Stimulated activated naive CD8-positive, alpha-beta T cell treated with anti-CD3 and anti-CD28 coated beads, Interleukin-15, Interleukin-2, amounts not matched to agents 100 ng/mL and 50 ng/mL, for 24 hours (primary cell): ENCODE data around the gene VNN1.
"Not testable (repeated sequence)": the region's sequence is repeated elsewhere in the genome, so short reads cannot be mapped to it uniquely, and the experiment has no call there.

Source experiments
- H3K27ac Mint-ChIP-seq: one replicate; pipeline ENCODE4 v1.8.0; 2021; ENCODE audit warnings: mild to moderate bottlenecking, mixed read lengths
- H3K27me3 Mint-ChIP-seq: one replicate; pipeline ENCODE4 v1.8.0; 2021; ENCODE audit warnings: mixed read lengths
- H3K36me3 Mint-ChIP-seq: one replicate; pipeline ENCODE4 v1.8.0; 2021; ENCODE audit warnings: low read depth, mixed read lengths
- H3K4me1 Mint-ChIP-seq: one replicate; pipeline ENCODE4 v1.8.0; 2021; ENCODE audit warnings: low read depth, mixed read lengths
- H3K4me3 Mint-ChIP-seq: one replicate; pipeline ENCODE4 v1.8.0; 2021; ENCODE audit warnings: mild to moderate bottlenecking, mixed read lengths
- H3K9me3 Mint-ChIP-seq: one replicate; pipeline ENCODE4 v1.8.0; 2021; ENCODE audit warnings: mixed read lengths

Gene VNN1

GRCh38 chr6:132708002-132708401, 5.9 kb downstream of the VNN1 start:
- Mint-ChIP-seq H3K9me3 (peaks cover 16% of the 10 kb centered on the region), H3K27ac (no peak overlapping the region), H3K27me3 (peaks cover 33% of the 10 kb centered on the region), H3K4me1 (no peaks in the 10 kb centered on the region), H3K4me3 (no peak overlapping the region), H3K36me3 (peaks cover 6% of the 10 kb centered on the region)

- H3K36me3 Mint-ChIP-seq, H3K4me3 Mint-ChIP-seq, H3K27ac Mint-ChIP-seq, H3K4me1 Mint-ChIP-seq: not testable (repeated sequence)
- H3K27me3 Mint-ChIP-seq: peaks cover 34% of the 10 kb centered on the region
- H3K9me3 Mint-ChIP-seq: peaks cover 16% of the 10 kb centered on the region
These were observed 7.1 kb downstream of the VNN1 start for GRCh38 chr6:132706756-132707155.

- Mint-ChIP-seq H3K9me3 (peaks cover 16% of the 10 kb centered on the region), H3K36me3 (peaks cover 6% of the 10 kb centered on the region), H3K27me3 (peaks cover 38% of the 10 kb centered on the region), H3K4me1 (no peaks in the 10 kb centered on the region), H3K4me3 (no peak overlapping the region), H3K27ac (no peak overlapping the region)
These were observed 9.9 kb downstream of the VNN1 start for GRCh38 chr6:132703936-132704335.

GRCh38 chr6:132698608-132699007, 15.2 kb downstream of the VNN1 start:
- Mint-ChIP-seq H3K36me3 (peaks cover 10% of the 10 kb centered on the region), H3K4me3 (no peak overlapping the region), H3K27me3 (peaks cover 20% of the 10 kb centered on the region), H3K27ac (no peak overlapping the region), H3K4me1 (no peaks in the 10 kb centered on the region), H3K9me3 (peaks cover 14% of the 10 kb centered on the region)

- Mint-ChIP-seq H3K4me3 (no peak overlapping the region), H3K36me3 (peaks cover 10% of the 10 kb centered on the region), H3K9me3 (peaks cover 11% of the 10 kb centered on the region), H3K27ac (no peak overlapping the region), H3K27me3 (peaks cover 12% of the 10 kb centered on the region), H3K4me1 (no peaks in the 10 kb centered on the region)
These were observed 18.1 kb downstream of the VNN1 start for GRCh38 chr6:132695773-132696172.

- no peak overlapping the region for H3K4me3 Mint-ChIP-seq
- no peak overlapping the region for H3K27ac Mint-ChIP-seq
- peaks cover 30% of the 10 kb centered on the region for H3K27me3 Mint-ChIP-seq
- peaks cover 10% of the 10 kb centered on the region for H3K36me3 Mint-ChIP-seq
- peaks cover 11% of the 10 kb centered on the region for H3K9me3 Mint-ChIP-seq
- H3K4me1 Mint-ChIP-seq: no peaks in the 10 kb centered on the region
These were observed 20.4 kb downstream of the VNN1 start for GRCh38 chr6:132693478-132693877.

GRCh38 chr6:132690678-132691077, 23.2 kb downstream of the VNN1 start:
- no peak overlapping the region for H3K27ac Mint-ChIP-seq
- H3K4me1 Mint-ChIP-seq: no peaks in the 10 kb centered on the region
- H3K4me3 Mint-ChIP-seq: no peak overlapping the region

GRCh38 chr6:132687306-132687705, 26.5 kb downstream of the VNN1 start:
- Mint-ChIP-seq H3K27ac (no peak overlapping the region), H3K4me1 (no peaks in the 10 kb centered on the region), H3K9me3 (no peaks in the 10 kb centered on the region), H3K27me3 (peaks cover 37% of the 10 kb centered on the region), H3K36me3 (no peaks in the 10 kb centered on the region), H3K4me3 (no peak overlapping the region)

More at GRCh38 chr6:132690678-132691077, 23.2 kb downstream of the VNN1 start:
- Mint-ChIP-seq H3K9me3 (peaks cover 1% of the 10 kb centered on the region), H3K27me3 (peaks cover 43% of the 10 kb centered on the region), H3K36me3 (peaks cover 2% of the 10 kb centered on the region)

GRCh38 chr6:132686531-132686930, 27.3 kb downstream of the VNN1 start:
- Mint-ChIP-seq H3K9me3 (no peaks in the 10 kb centered on the region), H3K27ac (no peak overlapping the region), H3K4me3 (no peak overlapping the region), H3K36me3 (no peaks in the 10 kb centered on the region), H3K27me3 (peaks cover 37% of the 10 kb centered on the region), H3K4me1 (no peaks in the 10 kb centered on the region)

- Mint-ChIP-seq H3K36me3 (no peaks in the 10 kb centered on the region), H3K9me3 (no peaks in the 10 kb centered on the region), H3K27ac (no peak overlapping the region), H3K4me3 (no peak overlapping the region), H3K27me3 (peaks cover 26% of the 10 kb centered on the region), H3K4me1 (no peaks in the 10 kb centered on the region)
These were observed 28.8 kb downstream of the VNN1 start for GRCh38 chr6:132685009-132685408.

GRCh38 chr6:132684272-132684671, 29.6 kb downstream of the VNN1 start:
- peaks cover 18% of the 10 kb centered on the region for H3K27me3 Mint-ChIP-seq
- H3K4me3 Mint-ChIP-seq: no peak overlapping the region
- H3K4me1 Mint-ChIP-seq: no peaks in the 10 kb centered on the region
- H3K9me3 Mint-ChIP-seq: no peaks in the 10 kb centered on the region
- no peaks in the 10 kb centered on the region for H3K36me3 Mint-ChIP-seq
- H3K27ac Mint-ChIP-seq: no peak overlapping the region

- H3K27ac Mint-ChIP-seq: no peak overlapping the region
- no peaks in the 10 kb centered on the region for H3K9me3 Mint-ChIP-seq
- peaks cover 16% of the 10 kb centered on the region for H3K27me3 Mint-ChIP-seq
These were observed 30.3 kb downstream of the VNN1 start for GRCh38 chr6:132683543-132683942.

GRCh38 chr6:132679094-132679493, 34.8 kb downstream of the VNN1 start:
- not testable (repeated sequence) for H3K4me3 Mint-ChIP-seq, H3K4me1 Mint-ChIP-seq, H3K27ac Mint-ChIP-seq, H3K36me3 Mint-ChIP-seq, H3K9me3 Mint-ChIP-seq
- H3K27me3 Mint-ChIP-seq: peaks cover 11% of the 10 kb centered on the region

More at GRCh38 chr6:132683543-132683942, 30.3 kb downstream of the VNN1 start:
- H3K4me1 Mint-ChIP-seq: no peaks in the 10 kb centered on the region
- no peak overlapping the region for H3K4me3 Mint-ChIP-seq
- H3K36me3 Mint-ChIP-seq: no peaks in the 10 kb centered on the region

GRCh38 chr6:132675749-132676148, 38.1 kb downstream of the VNN1 start:
- H3K4me3 Mint-ChIP-seq: no peak overlapping the region
- H3K27me3 Mint-ChIP-seq: peaks cover 11% of the 10 kb centered on the region
- H3K36me3 Mint-ChIP-seq: no peaks in the 10 kb centered on the region
- H3K4me1 Mint-ChIP-seq: no peaks in the 10 kb centered on the region
- H3K27ac Mint-ChIP-seq: no peak overlapping the region
- H3K9me3 Mint-ChIP-seq: no peaks in the 10 kb centered on the region

GRCh38 chr6:132675002-132675401, 38.9 kb downstream of the VNN1 start:
- Mint-ChIP-seq H3K9me3 (no peaks in the 10 kb centered on the region), H3K27me3 (peaks cover 11% of the 10 kb centered on the region), H3K4me1 (no peaks in the 10 kb centered on the region), H3K27ac (no peak overlapping the region), H3K4me3 (no peak overlapping the region), H3K36me3 (no peaks in the 10 kb centered on the region)

GRCh38 chr6:132673376-132674094, 40.3 kb downstream of the VNN1 start:
- Mint-ChIP-seq H3K9me3 (no peaks in the 10 kb centered on the region), H3K4me3 (no peak overlapping the region), H3K36me3 (no peaks in the 10 kb centered on the region)

More at GRCh38 chr6:132673376-132674094, 40.3 kb downstream of the VNN1 start:
- Mint-ChIP-seq H3K27me3 (peaks cover 10% of the 10 kb centered on the region), H3K27ac (no peak overlapping the region), H3K4me1 (peaks cover 6% of the 10 kb centered on the region)
